HUES64 (cell line): ENCODE measurements around the gene KRT40.

ENCODE experiments used
- H3K27ac ChIP-seq: 2 replicates; pipeline ENCODE4 v1.7.0; 2013; ENCODE audit warnings: low read depth, low read length, inconsistent platforms
- H3K27me3 ChIP-seq: 2 replicates; pipeline ENCODE4 v1.6.1; 2013; ENCODE audit warnings: mild to moderate bottlenecking, low read length; ENCODE audit not compliant: insufficient read depth
- H3K36me3 ChIP-seq: 2 replicates; pipeline ENCODE4 v1.6.1; 2013; ENCODE audit warnings: mild to moderate bottlenecking, low read length; ENCODE audit not compliant: insufficient read depth
- H3K4me1 ChIP-seq: 2 replicates; pipeline ENCODE4 v1.6.1; 2013; ENCODE audit warnings: mild to moderate bottlenecking, low read length, moderate library complexity; ENCODE audit not compliant: insufficient read depth
- H3K4me3 ChIP-seq: 2 replicates; pipeline ENCODE4 v1.5.1; 2013; ENCODE audit warnings: mild to moderate bottlenecking, low read length, moderate library complexity
- H3K9ac ChIP-seq: 2 replicates; pipeline ENCODE4 v1.6.1; 2013; ENCODE audit warnings: mild to moderate bottlenecking, low read depth, low read length
- H3K9me3 ChIP-seq: 2 replicates; pipeline ENCODE4 v1.6.1; 2013; ENCODE audit warnings: low read depth, low read length; ENCODE audit not compliant: insufficient read depth
- WGBS: fragments of 150-250, 120-280 bp; methylation state at CpG from one replicate; pipeline ENCODE4 v1.1.7; 2013; ENCODE audit warnings: missing lambda C conversion rate; 5-methylcytosine and 5-hydroxymethylcytosine counted together

The KRT40 gene

DNA sequence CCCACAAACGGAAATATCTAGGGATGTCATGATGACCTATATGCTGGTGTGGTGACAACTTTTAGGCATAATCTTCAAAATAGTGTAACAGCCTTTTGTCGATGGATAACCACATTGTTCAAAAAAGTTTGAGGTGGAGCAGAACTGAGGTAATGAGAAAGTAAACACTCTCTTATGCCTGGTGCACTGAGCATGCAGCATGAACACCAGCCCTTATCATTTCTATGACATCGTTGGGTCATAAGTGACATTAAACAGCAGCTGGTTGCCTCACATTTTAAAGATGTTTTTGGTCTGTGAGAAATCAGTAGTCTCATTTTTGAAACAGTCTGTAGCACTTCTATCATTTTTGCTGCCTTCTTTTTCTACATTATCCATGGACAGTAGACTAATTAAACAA, 48.5 kb downstream of the KRT40 start:
- Histone ChIP-seq H3K9ac (no peak overlapping the region), H3K9me3 (no peaks in the 10 kb centered on the region), H3K4me1 (peaks cover 12% of the 10 kb centered on the region), H3K4me3 (no peak overlapping the region), H3K27ac (no peak overlapping the region), H3K27me3 (no peaks in the 10 kb centered on the region), H3K36me3 (no peaks in the 10 kb centered on the region)
- 99% methylated on average over 3 of the region's 3 CpGs for WGBS

DNA sequence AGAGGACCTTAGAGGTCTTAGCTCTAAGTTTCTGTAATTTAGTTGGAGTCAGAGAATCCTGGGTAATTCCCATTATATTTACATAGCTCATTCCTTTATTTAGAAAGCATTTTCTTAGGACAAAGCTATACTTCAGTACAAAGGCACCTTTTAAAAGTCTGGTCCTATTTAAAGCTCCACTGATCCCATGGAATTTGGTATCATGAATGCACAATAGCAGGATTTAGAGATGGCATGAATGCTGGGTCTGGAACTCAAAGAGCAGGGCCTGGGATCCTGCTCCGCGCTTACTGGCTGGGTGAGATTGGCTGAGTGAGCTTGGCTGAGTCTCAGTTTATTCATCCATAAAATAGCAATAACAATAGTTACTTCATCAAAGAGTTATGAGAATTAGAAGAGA, 51.5 kb downstream of the KRT40 start:
- no peak overlapping the region for H3K9ac ChIP-seq
- H3K27me3 ChIP-seq, result no peaks in the 10 kb centered on the region
- peaks cover 11% of the 10 kb centered on the region for H3K4me1 ChIP-seq
- H3K4me3 ChIP-seq, result no peak overlapping the region
- no peak overlapping the region for H3K27ac ChIP-seq
- no peaks in the 10 kb centered on the region for H3K9me3 ChIP-seq
- H3K36me3 ChIP-seq, result no peaks in the 10 kb centered on the region
- WGBS, result 79% methylated on average over 2 of the region's 2 CpGs

- 93% methylated on average over 3 of the region's 3 CpGs for WGBS
- Histone ChIP-seq H3K9ac (no peak overlapping the region), H3K9me3 (no peaks in the 10 kb centered on the region), H3K27ac (no peak overlapping the region), H3K27me3 (no peaks in the 10 kb centered on the region), H3K36me3 (no peaks in the 10 kb centered on the region), H3K4me3 (no peak overlapping the region), H3K4me1 (0 out of 2 replicates have a peak, but pooled peaks cover 4% of the 10 kb centered on the region)
Measured at GRCh38 chr17:40931311-40931710, 52.8 kb downstream of the KRT40 start.
